Neural cell (in vitro differentiated cells): Measurements from ENCODE around the gene ASCC1.

ENCODE experiments used
- CTCF ChIP-seq: fragments of 450-650 bp; IDR thresholded peaks from 2 replicates; pipeline ENCODE4 v1.5.1; 2014; ENCODE audit warnings: antibody characterized with exemption, mild to moderate bottlenecking, moderate library complexity; ENCODE audit not compliant: poor library complexity, severe bottlenecking
- EZH2 ChIP-seq: fragments of 200-600, 300-800 bp; shearing (Covaris generic), sonication (generic); IDR thresholded peaks from 2 replicates; pipeline ENCODE4 v1.6.1; 2014; ENCODE audit warnings: antibody characterized with exemption, low read length, borderline replicate concordance, mild to moderate bottlenecking; ENCODE audit not compliant: insufficient read depth, poor library complexity, severe bottlenecking
- POLR2AphosphoS5 ChIP-seq: IDR thresholded peaks from 2 replicates; pipeline ENCODE4 v1.6.1; 2012
- RAD21 ChIP-seq: fragments of 450-650 bp; conservative IDR thresholded peaks from 2 replicates; pipeline ENCODE4 v1.6.1; 2014; ENCODE audit warnings: antibody characterized with exemption, mild to moderate bottlenecking, moderate library complexity
- TAF1 ChIP-seq: IDR thresholded peaks from 2 replicates; pipeline ENCODE4 v1.6.1; 2012; ENCODE audit warnings: low read depth
- TF ChIP-seq, protein P1 (sequence below): IDR thresholded peaks from 2 replicates; pipeline ENCODE4 v1.6.1; 2012; ENCODE audit warnings: borderline replicate concordance

GRCh38 chr10:72048450-72049124 is 167.5 kb downstream of the ASCC1 start:
- TF ChIP-seq EZH2 (no peak), CTCF (peak; percentile 99), RAD21 (peak; percentile 93), POLR2AphosphoS5 (no peak), TAF1 (no peak)
- TF ChIP-seq, protein P1, sequence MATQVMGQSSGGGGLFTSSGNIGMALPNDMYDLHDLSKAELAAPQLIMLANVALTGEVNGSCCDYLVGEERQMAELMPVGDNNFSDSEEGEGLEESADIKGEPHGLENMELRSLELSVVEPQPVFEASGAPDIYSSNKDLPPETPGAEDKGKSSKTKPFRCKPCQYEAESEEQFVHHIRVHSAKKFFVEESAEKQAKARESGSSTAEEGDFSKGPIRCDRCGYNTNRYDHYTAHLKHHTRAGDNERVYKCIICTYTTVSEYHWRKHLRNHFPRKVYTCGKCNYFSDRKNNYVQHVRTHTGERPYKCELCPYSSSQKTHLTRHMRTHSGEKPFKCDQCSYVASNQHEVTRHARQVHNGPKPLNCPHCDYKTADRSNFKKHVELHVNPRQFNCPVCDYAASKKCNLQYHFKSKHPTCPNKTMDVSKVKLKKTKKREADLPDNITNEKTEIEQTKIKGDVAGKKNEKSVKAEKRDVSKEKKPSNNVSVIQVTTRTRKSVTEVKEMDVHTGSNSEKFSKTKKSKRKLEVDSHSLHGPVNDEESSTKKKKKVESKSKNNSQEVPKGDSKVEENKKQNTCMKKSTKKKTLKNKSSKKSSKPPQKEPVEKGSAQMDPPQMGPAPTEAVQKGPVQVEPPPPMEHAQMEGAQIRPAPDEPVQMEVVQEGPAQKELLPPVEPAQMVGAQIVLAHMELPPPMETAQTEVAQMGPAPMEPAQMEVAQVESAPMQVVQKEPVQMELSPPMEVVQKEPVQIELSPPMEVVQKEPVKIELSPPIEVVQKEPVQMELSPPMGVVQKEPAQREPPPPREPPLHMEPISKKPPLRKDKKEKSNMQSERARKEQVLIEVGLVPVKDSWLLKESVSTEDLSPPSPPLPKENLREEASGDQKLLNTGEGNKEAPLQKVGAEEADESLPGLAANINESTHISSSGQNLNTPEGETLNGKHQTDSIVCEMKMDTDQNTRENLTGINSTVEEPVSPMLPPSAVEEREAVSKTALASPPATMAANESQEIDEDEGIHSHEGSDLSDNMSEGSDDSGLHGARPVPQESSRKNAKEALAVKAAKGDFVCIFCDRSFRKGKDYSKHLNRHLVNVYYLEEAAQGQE, result no peak
